GM10266 (cell line): ENCODE results near the gene RNF214.

Source experiments
- DNase-seq: peaks from one replicate; pipeline ENCODE4 v3.0.0; 2012; ENCODE audit errors: extremely low spot score
- CTCF ChIP-seq: IDR thresholded peaks from 2 replicates; pipeline ENCODE4 v1.5.1; 2012; ENCODE audit warnings: mild to moderate bottlenecking, low read depth; ENCODE audit not compliant: control insufficient read depth, insufficient read depth; ENCODE audit errors: missing control alignments

The RNF214 gene

DNA sequence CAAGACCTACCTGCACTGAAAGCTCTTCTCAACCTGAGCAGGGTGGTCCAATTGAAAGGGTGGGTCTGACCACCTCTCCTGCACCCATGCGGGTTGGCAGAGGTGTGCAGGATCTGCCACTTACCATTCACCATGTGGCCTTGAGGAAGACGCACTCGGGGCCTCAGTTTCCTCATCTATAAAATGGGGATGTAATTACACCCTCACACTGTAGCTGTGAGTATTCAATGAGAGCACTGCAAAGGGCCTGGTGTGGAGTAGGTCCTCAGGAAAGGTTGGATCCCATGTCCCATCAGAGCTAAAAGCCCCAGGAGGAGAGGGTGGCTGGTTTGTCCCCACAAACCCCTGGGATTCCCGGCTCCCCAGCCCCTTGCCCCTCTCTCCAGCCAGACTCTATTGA lies 33.9 kb upstream of the RNF214 start:
- TF ChIP-seq CTCF, result no peak

DNA sequence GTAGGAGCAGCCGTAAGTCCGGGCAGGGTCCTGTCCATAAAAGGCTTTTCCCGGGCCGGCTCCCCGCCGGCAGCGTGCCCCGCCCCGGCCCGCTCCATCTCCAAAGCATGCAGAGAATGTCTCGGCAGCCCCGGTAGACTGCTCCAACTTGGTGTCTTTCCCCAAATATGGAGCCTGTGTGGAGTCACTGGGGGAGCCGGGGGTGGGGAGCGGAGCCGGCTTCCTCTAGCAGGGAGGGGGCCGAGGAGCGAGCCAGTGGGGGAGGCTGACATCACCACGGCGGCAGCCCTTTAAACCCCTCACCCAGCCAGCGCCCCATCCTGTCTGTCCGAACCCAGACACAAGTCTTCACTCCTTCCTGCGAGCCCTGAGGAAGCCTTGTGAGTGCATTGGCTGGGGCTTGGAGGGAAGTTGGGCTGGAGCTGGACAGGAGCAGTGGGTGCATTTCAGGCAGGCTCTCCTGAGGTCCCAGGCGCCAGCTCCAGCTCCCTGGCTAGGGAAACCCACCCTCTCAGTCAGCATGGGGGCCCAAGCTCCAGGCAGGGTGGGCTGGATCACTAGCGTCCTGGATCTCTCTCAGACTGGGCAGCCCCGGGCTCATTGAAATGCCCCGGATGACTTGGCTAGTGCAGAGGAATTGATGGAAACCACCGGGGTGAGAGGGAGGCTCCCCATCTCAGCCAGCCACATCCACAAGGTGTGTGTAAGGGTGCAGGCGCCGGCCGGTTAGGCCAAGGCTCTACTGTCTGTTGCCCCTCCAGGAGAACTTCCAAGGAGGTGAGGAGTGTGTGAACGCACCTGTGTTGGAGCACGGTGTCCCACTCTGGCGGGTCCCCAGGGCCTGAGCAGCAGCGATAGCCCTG lies 33.2 kb upstream of the RNF214 start, which contains the start of gene TAGLN:
Gene TAGLN, plus strand, starts transcription at position 318 of the 863 bp plus-strand sequence. CDS start 3,644 bp downstream, outside the sequence.
- no peak for TF ChIP-seq CTCF
- no peak for DNase-seq

More for the DNA sequence above, 33.9 kb upstream of the RNF214 start:
- no peak for DNase-seq

DNA sequence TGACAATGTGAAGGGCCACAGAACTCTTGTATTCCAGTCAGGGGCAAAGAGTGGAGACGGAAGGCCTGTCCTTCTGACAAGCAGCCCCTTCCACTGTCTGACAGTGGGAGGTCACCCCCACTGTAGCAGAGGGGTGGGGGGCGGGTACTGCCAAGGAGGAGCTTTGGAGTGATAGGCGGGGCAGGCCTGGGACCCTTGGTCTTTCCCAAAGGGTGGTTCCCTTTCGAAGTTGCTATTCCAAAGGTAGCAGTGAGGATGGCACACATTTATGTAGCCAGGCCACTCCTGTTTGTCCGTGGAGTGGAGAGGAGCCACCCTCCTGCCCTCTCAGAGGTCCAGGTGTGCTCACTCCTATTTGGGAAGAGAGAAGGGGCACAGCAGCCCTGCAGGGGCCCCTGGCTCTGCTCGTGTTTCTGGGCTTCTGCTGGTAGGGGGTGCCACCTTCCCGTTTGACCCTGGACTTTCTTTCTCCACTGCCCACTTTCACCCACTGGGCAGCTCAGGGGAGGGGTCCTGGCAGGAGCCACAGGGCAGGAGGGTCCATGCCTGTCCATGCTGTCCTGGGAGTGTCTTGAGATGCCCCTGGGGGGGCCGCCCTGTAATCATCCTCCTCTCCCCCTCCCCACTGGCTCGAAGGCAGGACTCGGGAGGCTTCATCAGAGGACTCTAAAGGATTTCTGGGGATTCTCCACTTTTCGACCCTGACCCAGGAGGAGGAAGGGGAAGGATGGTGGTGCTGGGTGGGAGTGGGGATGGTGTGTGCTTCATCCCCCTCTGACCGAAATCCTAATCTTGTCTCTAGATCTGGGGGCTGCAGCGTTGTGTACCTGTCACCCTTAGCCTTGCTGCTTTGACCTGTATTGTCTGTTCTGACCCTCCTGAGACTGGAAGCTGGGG lies 32.3 kb upstream of the RNF214 start:
- TF ChIP-seq CTCF, result no peak
- DNase-seq, result no peak

- no peak for DNase-seq
These were observed 31.4 kb upstream of the RNF214 start for GRCh38 chr11:117200813-117201657.

GRCh38 chr11:117201658-117202305 lies 30.7 kb upstream of the RNF214 start:
- no peak for TF ChIP-seq CTCF
- no peak for DNase-seq

More at GRCh38 chr11:117200813-117201657, 31.4 kb upstream of the RNF214 start:
- no peak for TF ChIP-seq CTCF

- no peak for TF ChIP-seq CTCF
- DNase-seq, result no peak
These were observed 29.9 kb upstream of the RNF214 start for GRCh38 chr11:117202386-117203068.
